Endodermal cell (in vitro differentiated cells): Measurements from ENCODE around the gene REXO1. TPM values are rescaled to one million over a fixed set of nuclear protein-coding genes. Genes with fewer than 3 reads are reported as not detected.

Experiments
- DNase-seq: peaks from one replicate; pipeline ENCODE4 v3.0.0-alpha.2; 2017
- H3K27ac ChIP-seq: 2 replicates; pipeline ENCODE4 v1.5.1; 2013; ENCODE audit warnings: mild to moderate bottlenecking, low read depth, low read length, moderate library complexity
- H3K27me3 ChIP-seq: 2 replicates; pipeline ENCODE4 v1.6.1; 2013; ENCODE audit warnings: mild to moderate bottlenecking, low read length, moderate library complexity; ENCODE audit not compliant: insufficient read depth, control insufficient read depth, poor library complexity, severe bottlenecking
- H3K36me3 ChIP-seq: 2 replicates; pipeline ENCODE4 v1.7.0; 2013; ENCODE audit warnings: mild to moderate bottlenecking, low read length, moderate library complexity; ENCODE audit not compliant: control insufficient read depth, insufficient read depth
- H3K4me1 ChIP-seq: one replicate; pipeline ENCODE4 v1.7.0; 2013; ENCODE audit warnings: low read length; ENCODE audit not compliant: control insufficient read depth, insufficient read depth
- H3K4me3 ChIP-seq: 2 replicates; pipeline ENCODE4 v1.5.1; 2013; ENCODE audit warnings: mild to moderate bottlenecking, low read length, moderate library complexity
- H3K9ac ChIP-seq: 2 replicates; pipeline ENCODE4 v1.6.1; 2013; ENCODE audit warnings: mild to moderate bottlenecking, low read length, moderate library complexity; ENCODE audit not compliant: poor library complexity, severe bottlenecking; ENCODE audit errors: extremely low read depth
- H3K9me3 ChIP-seq: 2 replicates; pipeline ENCODE4 v1.6.1; 2013; ENCODE audit warnings: mild to moderate bottlenecking, low read length, moderate library complexity; ENCODE audit not compliant: control insufficient read depth
- H3K27ac Mint-ChIP-seq: 2 replicates; pipeline ENCODE4 v1.8.0; 2020; ENCODE audit warnings: mixed read lengths
- H3K27me3 Mint-ChIP-seq: 2 replicates; pipeline ENCODE4 v1.8.0; 2021; ENCODE audit warnings: mild to moderate bottlenecking, mixed read lengths; ENCODE audit not compliant: insufficient read depth
- H3K36me3 Mint-ChIP-seq: 2 replicates; pipeline ENCODE4 v1.8.0; 2020; ENCODE audit warnings: low read depth, mixed read lengths
- H3K4me1 Mint-ChIP-seq: 2 replicates; pipeline ENCODE4 v1.8.0; 2020; ENCODE audit warnings: mixed read lengths
- H3K4me3 Mint-ChIP-seq: 2 replicates; pipeline ENCODE4 v1.8.0; 2020; ENCODE audit warnings: mild to moderate bottlenecking, moderate library complexity, mixed read lengths
- H3K9me3 Mint-ChIP-seq: 2 replicates; pipeline ENCODE4 v1.8.0; 2020; ENCODE audit warnings: mild to moderate bottlenecking, mixed read lengths
- WGBS, 2 experiments: methylation state at CpG; one replicate each; pipeline versions ENCODE4 v1.1.5 to v1.1.7; 2013; ENCODE audit warnings: missing lambda C conversion rate in 2 of 2, mixed read lengths in 1 of 2; ENCODE audit not compliant: insufficient coverage in 1 of 2, insufficient read length in 1 of 2; 5-methylcytosine and 5-hydroxymethylcytosine counted together
- total RNA-seq, 2 donors: library from RNA; stranded (reverse); fragmentation: NEBNext Ultra II Directional in 1 of 2; extraction: Animal tissue kit (Norgen Biotek cat#: 25700) in 1 of 2; gene quantifications; 2 replicates in 1 of 2; 3 replicates in 1 of 2; pipeline ENCODE4 v1.2.1, GENCODE V29; 2021
- TF ChIP-seq, protein P1 (sequence below): fragments of 200-600 bp; sonication (generic); conservative IDR thresholded peaks from 2 replicates; pipeline ENCODE4 v1.5.0; 2021; ENCODE audit warnings: antibody characterized with exemption, mild to moderate bottlenecking

The REXO1 gene
- total RNA-seq, 2 donors from 2014 or later: 51.6 to 56.4 TPM

DNA sequence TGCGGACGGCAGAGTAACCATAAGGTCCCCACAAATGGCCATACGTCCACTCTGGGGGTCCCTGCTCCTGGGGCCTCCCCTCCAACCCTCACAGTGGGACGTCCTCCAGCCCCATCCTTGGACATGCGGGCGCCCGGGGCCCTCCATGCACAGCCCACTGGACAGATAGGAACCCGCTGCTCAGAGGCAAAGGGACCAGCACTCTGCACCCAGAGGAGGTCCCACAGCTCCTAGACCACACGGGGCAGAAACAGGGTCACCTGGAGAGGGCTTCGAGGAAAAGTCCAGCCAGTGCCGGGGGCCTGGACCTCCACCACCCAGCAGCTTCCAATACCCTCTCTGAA, 11.1 kb downstream of the REXO1 start:
- Histone ChIP-seq H3K4me1 (peaks cover 3% of the 10 kb centered on the region), H3K36me3 (peaks cover 8% of the 10 kb centered on the region), H3K9me3 (no peaks in the 10 kb centered on the region), H3K27ac (no peak overlapping the region), H3K4me3 (no peak overlapping the region), H3K27me3 (no peaks in the 10 kb centered on the region), H3K9ac (no peak overlapping the region)
- Mint-ChIP-seq H3K27me3 (no peaks in the 10 kb centered on the region), H3K27ac (no peak overlapping the region), H3K9me3 (no peaks in the 10 kb centered on the region), H3K36me3 (peaks cover 2% of the 10 kb centered on the region), H3K4me3 (no peak overlapping the region), H3K4me1 (no peaks in the 10 kb centered on the region)
- DNase-seq: no peak
- 86 to 98% methylated on average over 7 to 11 of the region's 11 CpGs for WGBS, 2 experiments
- TF ChIP-seq, protein P1, sequence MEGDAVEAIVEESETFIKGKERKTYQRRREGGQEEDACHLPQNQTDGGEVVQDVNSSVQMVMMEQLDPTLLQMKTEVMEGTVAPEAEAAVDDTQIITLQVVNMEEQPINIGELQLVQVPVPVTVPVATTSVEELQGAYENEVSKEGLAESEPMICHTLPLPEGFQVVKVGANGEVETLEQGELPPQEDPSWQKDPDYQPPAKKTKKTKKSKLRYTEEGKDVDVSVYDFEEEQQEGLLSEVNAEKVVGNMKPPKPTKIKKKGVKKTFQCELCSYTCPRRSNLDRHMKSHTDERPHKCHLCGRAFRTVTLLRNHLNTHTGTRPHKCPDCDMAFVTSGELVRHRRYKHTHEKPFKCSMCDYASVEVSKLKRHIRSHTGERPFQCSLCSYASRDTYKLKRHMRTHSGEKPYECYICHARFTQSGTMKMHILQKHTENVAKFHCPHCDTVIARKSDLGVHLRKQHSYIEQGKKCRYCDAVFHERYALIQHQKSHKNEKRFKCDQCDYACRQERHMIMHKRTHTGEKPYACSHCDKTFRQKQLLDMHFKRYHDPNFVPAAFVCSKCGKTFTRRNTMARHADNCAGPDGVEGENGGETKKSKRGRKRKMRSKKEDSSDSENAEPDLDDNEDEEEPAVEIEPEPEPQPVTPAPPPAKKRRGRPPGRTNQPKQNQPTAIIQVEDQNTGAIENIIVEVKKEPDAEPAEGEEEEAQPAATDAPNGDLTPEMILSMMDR: no peak

DNA sequence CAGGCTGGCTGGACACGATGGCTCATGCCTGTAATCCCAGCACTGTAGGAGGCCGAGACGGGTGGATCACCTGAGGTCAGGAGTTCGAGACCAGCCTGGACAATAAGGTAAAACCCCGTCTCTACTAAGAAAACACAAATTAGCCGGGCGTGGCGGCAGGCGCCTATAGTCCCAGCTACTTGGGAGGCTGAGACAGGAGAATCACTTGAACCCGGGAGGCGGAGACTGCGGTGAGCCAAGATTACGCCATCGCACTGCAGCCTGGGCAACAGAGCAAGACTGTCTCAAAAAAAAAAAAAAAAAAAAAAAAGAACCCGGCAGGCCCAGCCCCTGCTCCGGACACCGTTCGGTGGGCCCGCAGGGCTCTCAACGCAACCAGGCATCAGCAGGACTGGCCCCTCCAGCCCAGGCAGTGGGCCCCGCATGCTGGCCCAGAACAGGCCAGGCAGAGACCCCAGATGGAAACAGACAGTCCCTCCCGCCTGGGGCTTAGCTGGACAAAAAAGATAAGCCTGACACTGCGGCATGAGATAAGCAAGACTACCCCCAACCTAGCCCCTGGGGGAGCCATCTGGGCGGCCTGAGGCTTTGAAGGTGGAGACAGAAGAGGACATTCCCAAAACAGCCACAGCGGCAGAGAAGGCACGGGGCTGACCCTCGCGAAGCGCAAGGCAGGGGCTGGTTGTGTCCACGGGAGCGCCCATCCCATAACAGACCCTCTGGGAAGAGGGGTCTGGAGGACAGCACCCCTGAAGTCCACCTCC, 11.6 kb downstream of the REXO1 start:
- Mint-ChIP-seq H3K27ac (no peak overlapping the region), H3K27me3 (no peaks in the 10 kb centered on the region), H3K9me3 (no peaks in the 10 kb centered on the region), H3K4me3 (no peak overlapping the region), H3K4me1 (no peaks in the 10 kb centered on the region), H3K36me3 (peaks cover 2% of the 10 kb centered on the region)
- WGBS, 2 experiments: 95% methylated on average over 15 to 31 of the region's 31 CpGs
- DNase-seq: no peak
- H3K9me3 ChIP-seq: no peaks in the 10 kb centered on the region
- no peaks in the 10 kb centered on the region for H3K27me3 ChIP-seq
- H3K27ac ChIP-seq: no peak overlapping the region
- H3K36me3 ChIP-seq: peaks cover 8% of the 10 kb centered on the region
- H3K4me3 ChIP-seq: no peak overlapping the region
- no peak overlapping the region for H3K9ac ChIP-seq
- TF ChIP-seq, protein P1: no peak
- peaks cover 3% of the 10 kb centered on the region for H3K4me1 ChIP-seq

GRCh38 chr19:1833540-1833939, 14.7 kb downstream of the REXO1 start:
- TF ChIP-seq, protein P1: no peak
- no peaks in the 10 kb centered on the region for H3K27me3 Mint-ChIP-seq
- H3K36me3 Mint-ChIP-seq: peaks cover 11% of the 10 kb centered on the region
- WGBS, 2 experiments: 90 to 93% methylated on average over 12 to 15 of the region's 15 CpGs
- Histone ChIP-seq H3K9ac (no peak overlapping the region), H3K36me3 (peaks cover 8% of the 10 kb centered on the region), H3K27me3 (no peaks in the 10 kb centered on the region), H3K4me3 (no peak overlapping the region), H3K9me3 (no peaks in the 10 kb centered on the region), H3K4me1 (peaks cover 3% of the 10 kb centered on the region), H3K27ac (no peak overlapping the region)
- no peaks in the 10 kb centered on the region for H3K4me1 Mint-ChIP-seq
- no peak overlapping the region for H3K27ac Mint-ChIP-seq
- H3K4me3 Mint-ChIP-seq: no peak overlapping the region
- no peak for DNase-seq
- no peaks in the 10 kb centered on the region for H3K9me3 Mint-ChIP-seq
